HCT116 (cell line): ENCODE results near the gene PRM3. TPM values are rescaled to one million over a fixed set of nuclear protein-coding genes. Genes with fewer than 3 reads are reported as not detected.

Experiments
- ATAC-seq: fragments of 200-7000 bp; cut with Tn5 transposase; 2 replicates; pipeline ENCODE4 v1.9.1; 2020; ENCODE audit warnings: mild to moderate bottlenecking, moderate library complexity
- BruUV-seq: library from RNA; stranded (reverse); fragments of 400-500 nt; replicated peaks from 2 replicates; lab custom pipeline; 2021; lab: Mats Ljungman, UMichigan
- CTCF ChIA-PET: fragments of 300-600 bp; sonication (Branson Sonifier 250); formaldehyde crosslinking; loops from one replicate; lab custom pipeline; 2021; ENCODE audit warnings: antibody characterized with exemption; lab: Charles Lee
- POLR2A ChIA-PET: fragments of 300-600, 350-600 bp; sonication (Branson Sonifier 250); formaldehyde crosslinking; loops from one replicate; lab custom pipeline; 2021; ENCODE audit warnings: antibody characterized with exemption; lab: Charles Lee
- RAD21 ChIA-PET, 2 experiments: fragments of 300-600 bp; sonication (Branson Sonifier 250); formaldehyde crosslinking; loops; one replicate each; lab custom pipeline; 2023; ENCODE audit warnings: low total read pairs in 2 of 2; ENCODE audit not compliant: uncharacterized antibody in 2 of 2, unreplicated experiment in 2 of 2, low non-redundant PET in 1 of 2; lab: Charles Lee
- DNase-seq: peaks from one replicate; pipeline ENCODE4 v3.0.0-alpha.2; 2010; ENCODE audit warnings: low read depth, low spot score
- H2AFZ ChIP-seq: fragments of 200-600 bp; shearing (Covaris generic), sonication (generic); 2 replicates; pipeline ENCODE4 v1.6.1; 2017; ENCODE audit warnings: low read depth, mixed run types, mixed read lengths, antibody characterized with exemption, low read length; ENCODE audit not compliant: poor library complexity, severe bottlenecking
- H3K27ac ChIP-seq: 2 replicates; pipeline ENCODE4 v1.5.1; 2012; ENCODE audit warnings: low read depth, low read length
- H3K27me3 ChIP-seq: fragments of 200-600 bp; sonication (generic); 2 replicates; pipeline ENCODE4 v1.6.1; 2016; ENCODE audit warnings: mixed run types, low read length, mixed read lengths; ENCODE audit not compliant: insufficient read depth
- H3K36me3 ChIP-seq, 2 experiments: fragments of 200-500 bp in 1 of 2; fragments of 200-600 bp in 1 of 2; sonication (Bioruptor generic) in 1 of 2; sonication (generic) in 1 of 2; 2 replicates each; pipeline versions ENCODE4 v1.5.1 to v1.6.1; 2014 to 2016; ENCODE audit warnings: low read length in 2 of 2, inconsistent platforms in 1 of 2, mixed read lengths in 1 of 2, mixed run types in 1 of 2; ENCODE audit not compliant: insufficient read depth in 2 of 2, control insufficient read depth in 1 of 2
- H3K4me1 ChIP-seq, 2 experiments: fragments of 200-600 bp in 1 of 2; sonication (generic) in 1 of 2; 2 replicates each; pipeline versions ENCODE4 v1.5.1 to v1.6.1; 2012 to 2017; ENCODE audit warnings: low read length in 2 of 2, inconsistent platforms in 1 of 2, mild to moderate bottlenecking in 1 of 2, mixed read lengths in 1 of 2, mixed run types in 1 of 2, moderate library complexity in 1 of 2; ENCODE audit not compliant: insufficient read depth in 2 of 2, control insufficient read depth in 1 of 2
- H3K4me2 ChIP-seq: fragments of 200-600 bp; sonication (generic); 2 replicates; pipeline ENCODE4 v1.6.1; 2017; ENCODE audit warnings: mixed run types, low read length, mixed read lengths
- H3K4me3 ChIP-seq, 2 experiments: fragments of 200-600 bp in 1 of 2; sonication (generic) in 1 of 2; replicated peaks in 1 of 2; 2 replicates each; pipeline ENCODE4 v1.5.1; 2011 to 2016; ENCODE audit warnings: low read length in 2 of 2, control low read depth in 1 of 2, low read depth in 1 of 2, mild to moderate bottlenecking in 1 of 2, mixed read lengths in 1 of 2, mixed run types in 1 of 2
- H3K79me2 ChIP-seq: fragments of 200-600 bp; sonication (generic); 2 replicates; pipeline ENCODE4 v1.6.1; 2017; ENCODE audit warnings: mild to moderate bottlenecking, mixed run types, low read length, moderate library complexity, mixed read lengths; ENCODE audit not compliant: insufficient read depth
- H3K9ac ChIP-seq: fragments of 200-600 bp; sonication (generic); 2 replicates; pipeline ENCODE4 v1.6.1; 2016; ENCODE audit warnings: low read length, mixed read lengths
- H3K9me2 ChIP-seq: fragments of 200-600 bp; sonication (generic), shearing (Covaris generic); 2 replicates; pipeline ENCODE4 v1.6.1; 2017; ENCODE audit warnings: mixed run types, mild to moderate bottlenecking, moderate library complexity; ENCODE audit not compliant: insufficient read depth
- H3K9me3 ChIP-seq, 2 experiments: fragments of 200-500 bp in 1 of 2; fragments of 200-600 bp in 1 of 2; sonication (Bioruptor generic) in 1 of 2; sonication (generic) in 1 of 2; 2 replicates each; pipeline ENCODE4 v1.6.1; 2014 to 2017; ENCODE audit warnings: low read length in 2 of 2, mixed read lengths in 2 of 2, inconsistent platforms in 1 of 2, low read depth in 1 of 2, mild to moderate bottlenecking in 1 of 2, mixed run types in 1 of 2, moderate library complexity in 1 of 2; ENCODE audit not compliant: control insufficient read depth in 1 of 2, insufficient read depth in 1 of 2
- H4K20me1 ChIP-seq: fragments of 200-600 bp; sonication (generic), shearing (Covaris generic); 2 replicates; pipeline ENCODE4 v1.6.1; 2017; ENCODE audit warnings: mixed run types, mild to moderate bottlenecking, moderate library complexity; ENCODE audit not compliant: insufficient read depth
- ATF3 ChIP-seq: IDR thresholded peaks from 2 replicates; pipeline ENCODE4 v1.6.1; 2012
- CBX3 ChIP-seq: IDR thresholded peaks from 2 replicates; pipeline ENCODE4 v1.6.1; 2012; ENCODE audit warnings: low read depth
- CEBPB ChIP-seq: IDR thresholded peaks from 2 replicates; pipeline ENCODE4 v1.6.1; 2012; ENCODE audit warnings: low read depth
- EZH2 ChIP-seq: fragments of 200-600 bp; sonication (generic); IDR thresholded peaks from 2 replicates; pipeline ENCODE4 v1.6.1; 2017; ENCODE audit warnings: antibody characterized with exemption, mixed run types
- EZH2phosphoT487 ChIP-seq: fragments of 200-600 bp; IDR thresholded peaks from 2 replicates; pipeline ENCODE4 v1.6.1; 2018; ENCODE audit warnings: antibody characterized with exemption, borderline replicate concordance
- FOSL1 ChIP-seq: IDR thresholded peaks from 2 replicates; pipeline ENCODE4 v1.6.1; 2012; ENCODE audit warnings: low read depth
- POLR2A ChIP-seq: IDR thresholded peaks from 2 replicates; pipeline ENCODE4 v1.7.0; 2011; ENCODE audit warnings: borderline replicate concordance; ENCODE audit not compliant: insufficient read depth, insufficient read length; ENCODE audit errors: extremely low read depth
- POLR2AphosphoS5 ChIP-seq: IDR thresholded peaks from 2 replicates; pipeline ENCODE4 v1.6.1; 2011; ENCODE audit warnings: mild to moderate bottlenecking, low read depth, low read length, moderate library complexity
- REST ChIP-seq: IDR thresholded peaks from 2 replicates; pipeline ENCODE4 v1.6.1; 2012; ENCODE audit warnings: low read depth
- SIN3A ChIP-seq: IDR thresholded peaks from 2 replicates; pipeline ENCODE4 v1.6.1; 2012; ENCODE audit warnings: low read depth
- SP1 ChIP-seq: IDR thresholded peaks from 2 replicates; pipeline ENCODE4 v1.6.1; 2012; ENCODE audit warnings: low read depth
- TCF7L2 ChIP-seq: IDR thresholded peaks from 2 replicates; pipeline ENCODE4 v1.7.0; 2011; ENCODE audit warnings: borderline replicate concordance, inconsistent platforms; ENCODE audit not compliant: insufficient read depth, insufficient read length; ENCODE audit errors: extremely low read depth
- YY1 ChIP-seq: IDR thresholded peaks from 2 replicates; pipeline ENCODE4 v1.6.1; 2011; ENCODE audit warnings: low read length, low read depth, moderate library complexity, mild to moderate bottlenecking; ENCODE audit not compliant: insufficient replicate concordance; ENCODE audit errors: extremely low read depth
- ZFX ChIP-seq: fragments of 450-650 bp; IDR thresholded peaks from 2 replicates; pipeline ENCODE4 v1.6.1; 2017
- intact Hi-C: fragments of 100-400 bp; cut with micrococcal nuclease; formaldehyde crosslinking; loops from 2 replicates; pipeline ENCODE4 v1.10.0; 2022
- total RNA-seq: library from RNA; stranded (reverse); gene quantifications from one replicate; pipeline ENCODE4 v1.2.1, GENCODE V29; 2021; ENCODE audit not compliant: unreplicated experiment

PRM3 gene
- total RNA-seq, 1 experiment from 2014 or later = not detected

DNA sequence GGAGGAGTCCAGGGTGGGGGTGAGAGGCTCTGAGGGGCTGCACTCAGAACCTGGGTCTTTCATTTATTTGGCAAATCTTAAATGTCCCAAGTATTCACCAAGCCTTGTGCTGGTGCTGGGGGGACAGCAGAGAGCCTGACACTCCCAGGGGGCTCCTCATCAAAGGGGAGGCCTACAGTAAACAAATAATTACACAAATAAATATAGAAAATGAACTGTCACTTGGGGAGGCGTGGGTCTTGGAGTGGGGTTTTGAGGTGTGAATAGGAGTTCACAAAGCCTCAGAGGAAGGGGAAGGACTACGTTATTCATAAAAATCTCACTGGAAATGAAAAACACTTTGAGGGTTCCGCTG, 22.9 kb upstream of the PRM3 start:
- Histone ChIP-seq H3K36me3 (no peaks in the 10 kb centered on the region), H3K79me2 (no peaks in the 10 kb centered on the region), H3K9ac (no peak overlapping the region), H3K27ac (no peak overlapping the region), H3K9me3 (no peaks in the 10 kb centered on the region), H3K4me1 (no peaks in the 10 kb centered on the region), H4K20me1 (no peaks in the 10 kb centered on the region), H3K4me3 (no peak overlapping the region), H2AFZ (no peak overlapping the region), H3K27me3 (no peaks in the 10 kb centered on the region), H3K9me2 (no peaks in the 10 kb centered on the region), H3K4me2 (no peak overlapping the region)
- ChIA-PET RAD21 (no interaction called here), POLR2A (no interaction called here), CTCF (interaction anchor here (0.9 kb wide), 1 partner anchor 40 kb away, joined by 4 read pairs; the partner anchor contains the start of gene SOCS1)
- TF ChIP-seq ZFX (no peak), POLR2AphosphoS5 (no peak), REST (no peak), TCF7L2 (no peak), FOSL1 (no peak)
- DNase-seq (no peak), ATAC-seq (no peak)
- intact Hi-C loops = no loop called here
- BruUV-seq = no TSS peak

DNA sequence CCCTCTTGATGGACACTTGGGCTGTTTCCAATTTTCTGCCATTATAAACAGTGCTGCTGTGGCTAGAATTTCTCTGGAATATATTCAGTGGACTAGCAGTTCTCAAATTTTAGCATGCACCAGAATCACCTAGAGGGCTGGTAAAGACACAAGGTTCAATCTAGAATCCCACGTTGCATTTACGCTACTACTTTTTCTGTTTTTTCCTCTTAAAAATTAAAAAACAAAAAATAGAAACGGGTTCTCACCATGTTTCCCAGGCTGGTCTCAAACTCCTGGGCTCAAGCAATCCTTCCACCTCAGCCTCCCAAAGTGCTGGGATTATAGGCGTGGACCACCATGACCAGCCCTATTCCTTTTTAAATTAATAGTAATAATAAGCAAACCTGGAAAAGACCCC, 22.2 kb upstream of the PRM3 start:
- no TSS peak for BruUV-seq
- Histone ChIP-seq H3K9me2 (no peaks in the 10 kb centered on the region), H3K79me2 (no peaks in the 10 kb centered on the region), H3K27ac (no peak overlapping the region), H4K20me1 (no peaks in the 10 kb centered on the region), H3K36me3 (no peaks in the 10 kb centered on the region), H3K4me3 (no peak overlapping the region), H3K9ac (no peak overlapping the region), H3K9me3 (no peaks in the 10 kb centered on the region), H3K4me2 (no peak overlapping the region), H3K4me1 (no peaks in the 10 kb centered on the region), H3K27me3 (no peaks in the 10 kb centered on the region), H2AFZ (no peak overlapping the region)
- no peak for ATAC-seq
- ChIA-PET CTCF (no interaction called here), POLR2A (no interaction called here), RAD21 (no interaction called here)
- no peak for DNase-seq
- intact Hi-C loops = no loop called here
- TF ChIP-seq EZH2phosphoT487 (no peak), EZH2 (no peak), POLR2AphosphoS5 (no peak), ATF3 (no peak), SIN3A (no peak), TCF7L2 (no peak), FOSL1 (no peak), YY1 (no peak), SP1 (no peak), CEBPB (no peak), POLR2A (no peak), REST (no peak), CBX3 (no peak)
